H1 (cell line): Measurements from ENCODE around the gene MRPL19.
A peak's percentile ranks its signal among the peaks of the same experiment; 100 is the strongest.

Source experiments
- CBX5 ChIP-seq: fragments of 300-800, 300-1000 bp; sonication (generic); IDR thresholded peaks from 2 replicates; pipeline ENCODE4 v1.7.1; 2016; ENCODE audit warnings: antibody characterized with exemption, low read length, low read depth
- CHD2 ChIP-seq: IDR thresholded peaks from 2 replicates; pipeline ENCODE4 v1.6.1; 2012; ENCODE audit warnings: low read length, improper control_type of control experiment
- EGR1 ChIP-seq: IDR thresholded peaks from 2 replicates; pipeline ENCODE4 v1.6.1; 2011; ENCODE audit warnings: low read depth, low read length, borderline replicate concordance
- JUN ChIP-seq: IDR thresholded peaks from 2 replicates; pipeline ENCODE4 v1.6.1; 2011; ENCODE audit warnings: low read depth, mild to moderate bottlenecking, improper control_type of control experiment, low read length
- KDM5A ChIP-seq: fragments of 200-600 bp; IDR thresholded peaks from 2 replicates; pipeline ENCODE4 v1.7.1; 2012; ENCODE audit warnings: mild to moderate bottlenecking, low read length, inconsistent platforms, mixed read lengths
- POLR2A ChIP-seq, 2 experiments: IDR thresholded peaks; 1 replicate in 1 of 2; 2 replicates in 1 of 2; pipeline ENCODE4 v1.6.1; 2011; ENCODE audit warnings: low read depth in 2 of 2, low read length in 2 of 2, mild to moderate bottlenecking in 2 of 2; ENCODE audit errors: control extremely low read depth in 1 of 2
- RAD21 ChIP-seq, 2 experiments: IDR thresholded peaks in 1 of 2; conservative IDR thresholded peaks in 1 of 2; 2 replicates each; pipeline ENCODE4 v1.6.1; 2011; ENCODE audit warnings: low read depth in 2 of 2, low read length in 2 of 2, improper control_type of control experiment in 1 of 2, inconsistent platforms in 1 of 2, mild to moderate bottlenecking in 1 of 2, moderate library complexity in 1 of 2
- RFX5 ChIP-seq: IDR thresholded peaks from 2 replicates; pipeline ENCODE4 v1.6.1; 2011; ENCODE audit warnings: low read depth, low read length, improper control_type of control experiment, borderline replicate concordance
- TF ChIP-seq, protein P1 (sequence below): IDR thresholded peaks from 2 replicates; pipeline ENCODE4 v1.6.1; 2012; ENCODE audit warnings: inconsistent platforms
- TF ChIP-seq, protein P2 (sequence below), 3 experiments: IDR thresholded peaks; 1 replicate in 2 of 3; 2 replicates in 1 of 3; pipeline versions ENCODE4 v1.5.1 to v1.6.1; 2011; ENCODE audit warnings: low read length in 3 of 3, mild to moderate bottlenecking in 3 of 3, inconsistent platforms in 2 of 3, low read depth in 1 of 3, moderate library complexity in 1 of 3; ENCODE audit not compliant: insufficient read depth in 1 of 3; ENCODE audit errors: control extremely low read depth in 1 of 3

DNA sequence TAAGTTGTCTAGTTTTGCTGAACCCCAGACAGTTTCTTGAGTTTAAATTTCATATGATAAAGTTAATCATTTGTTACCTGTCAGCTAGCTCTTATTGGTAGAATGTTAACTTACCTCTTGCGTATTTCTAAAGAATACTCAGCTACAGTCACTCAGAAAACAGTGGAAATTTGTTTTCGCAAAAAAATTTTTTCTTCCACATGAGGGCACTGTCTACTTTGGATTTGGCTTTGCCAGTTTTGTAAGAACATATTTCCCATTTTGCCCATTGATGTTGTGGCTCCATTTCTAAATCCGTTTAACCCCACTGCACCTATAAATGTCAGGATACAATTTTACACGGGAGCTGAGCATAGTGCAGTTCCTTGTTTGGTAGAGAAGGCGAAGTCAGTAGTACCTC lies 83.3 kb downstream of the MRPL19 start:
- TF ChIP-seq, protein P1, sequence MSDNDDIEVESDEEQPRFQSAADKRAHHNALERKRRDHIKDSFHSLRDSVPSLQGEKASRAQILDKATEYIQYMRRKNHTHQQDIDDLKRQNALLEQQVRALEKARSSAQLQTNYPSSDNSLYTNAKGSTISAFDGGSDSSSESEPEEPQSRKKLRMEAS = no peak
- no peak for TF ChIP-seq KDM5A
- no peak for TF ChIP-seq POLR2A (IDR thresholded peaks at IDR 0.05; ENCODE audit: control extremely low read depth in 1 of 2, low read depth in 2 of 2, low read length in 2 of 2)
- TF ChIP-seq, protein P2, sequence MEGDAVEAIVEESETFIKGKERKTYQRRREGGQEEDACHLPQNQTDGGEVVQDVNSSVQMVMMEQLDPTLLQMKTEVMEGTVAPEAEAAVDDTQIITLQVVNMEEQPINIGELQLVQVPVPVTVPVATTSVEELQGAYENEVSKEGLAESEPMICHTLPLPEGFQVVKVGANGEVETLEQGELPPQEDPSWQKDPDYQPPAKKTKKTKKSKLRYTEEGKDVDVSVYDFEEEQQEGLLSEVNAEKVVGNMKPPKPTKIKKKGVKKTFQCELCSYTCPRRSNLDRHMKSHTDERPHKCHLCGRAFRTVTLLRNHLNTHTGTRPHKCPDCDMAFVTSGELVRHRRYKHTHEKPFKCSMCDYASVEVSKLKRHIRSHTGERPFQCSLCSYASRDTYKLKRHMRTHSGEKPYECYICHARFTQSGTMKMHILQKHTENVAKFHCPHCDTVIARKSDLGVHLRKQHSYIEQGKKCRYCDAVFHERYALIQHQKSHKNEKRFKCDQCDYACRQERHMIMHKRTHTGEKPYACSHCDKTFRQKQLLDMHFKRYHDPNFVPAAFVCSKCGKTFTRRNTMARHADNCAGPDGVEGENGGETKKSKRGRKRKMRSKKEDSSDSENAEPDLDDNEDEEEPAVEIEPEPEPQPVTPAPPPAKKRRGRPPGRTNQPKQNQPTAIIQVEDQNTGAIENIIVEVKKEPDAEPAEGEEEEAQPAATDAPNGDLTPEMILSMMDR (IDR thresholded peaks at IDR 0.05; ENCODE audit: control extremely low read depth in 1 of 3, insufficient read depth in 1 of 3, low read depth in 1 of 3, low read length in 3 of 3) = peak in 2 of 3 experiments; percentile 22 to 25; a peak in 2 of 4 replicates
- TF ChIP-seq JUN = no peak
- no peak for TF ChIP-seq EGR1
- no peak for TF ChIP-seq CHD2
- no peak for TF ChIP-seq RFX5
- TF ChIP-seq CBX5 = no peak
- peak; percentile 71 to 75 for TF ChIP-seq RAD21 (IDR thresholded peaks at IDR 0.05 in 1 of 2, conservative IDR thresholded peaks at IDR 0.05 in 1 of 2; ENCODE audit: low read depth in 2 of 2, low read length in 2 of 2)
